NOMO-1 (cell line): ENCODE results near the gene GTF2H4.
A peak's percentile ranks its signal among the peaks of the same experiment; 100 is the strongest.
"Not testable (repeated sequence)": the region's sequence is repeated elsewhere in the genome, so short reads cannot be mapped to it uniquely, and the experiment has no call there.

Experiments used
- DNase-seq, 2 experiments: peaks; one replicate each; lab custom pipeline; 2025; ENCODE audit not compliant: unreplicated experiment in 2 of 2; lab: John Stamatoyannopoulos, UW

Gene GTF2H4

DNA sequence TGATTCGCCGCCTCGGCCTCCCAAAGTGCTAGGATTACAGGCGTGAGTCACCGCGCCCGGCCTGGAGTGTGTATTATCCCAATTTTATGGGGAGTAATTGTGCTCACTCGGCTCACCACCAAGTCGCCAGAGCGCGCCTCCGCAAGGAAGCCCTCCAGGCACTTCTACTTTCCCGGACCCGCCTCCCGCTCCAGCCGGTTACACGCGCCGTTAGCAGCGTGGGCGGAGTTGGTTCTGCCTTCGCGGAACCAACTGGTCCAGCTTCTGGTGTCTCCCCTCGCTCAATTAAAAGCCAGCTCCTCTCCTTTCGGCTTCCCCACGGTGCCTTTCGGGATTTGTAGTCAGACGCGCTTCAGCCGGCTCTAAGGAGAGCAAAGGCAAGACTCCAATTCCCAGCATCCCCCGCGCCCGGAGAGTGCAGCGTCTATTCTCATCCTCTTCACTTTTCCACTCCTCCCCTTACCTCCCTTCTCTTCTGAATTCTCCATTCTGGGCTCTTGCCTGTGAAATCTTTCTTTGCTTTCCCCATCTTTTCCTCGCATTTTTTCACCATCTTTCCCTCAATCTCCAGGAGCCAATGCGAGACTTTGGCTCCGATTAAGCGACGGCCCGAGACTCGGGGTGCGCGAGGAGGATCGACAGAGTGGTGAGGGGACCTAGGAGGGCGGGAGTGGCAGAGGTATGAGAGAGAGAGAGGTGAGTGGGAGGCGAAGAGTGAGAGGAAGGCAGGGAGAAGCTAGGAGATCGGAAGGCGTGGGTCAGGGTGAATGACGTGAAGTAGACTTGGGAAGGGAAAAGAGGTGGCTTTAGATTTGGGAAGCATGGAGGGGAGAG lies at the start of gene GTF2H4:
GTF2H4 (plus strand) TSS at position 450 of the 834 bp plus-strand sequence.
- peak; percentile 96 to 99 for DNase-seq

DNA sequence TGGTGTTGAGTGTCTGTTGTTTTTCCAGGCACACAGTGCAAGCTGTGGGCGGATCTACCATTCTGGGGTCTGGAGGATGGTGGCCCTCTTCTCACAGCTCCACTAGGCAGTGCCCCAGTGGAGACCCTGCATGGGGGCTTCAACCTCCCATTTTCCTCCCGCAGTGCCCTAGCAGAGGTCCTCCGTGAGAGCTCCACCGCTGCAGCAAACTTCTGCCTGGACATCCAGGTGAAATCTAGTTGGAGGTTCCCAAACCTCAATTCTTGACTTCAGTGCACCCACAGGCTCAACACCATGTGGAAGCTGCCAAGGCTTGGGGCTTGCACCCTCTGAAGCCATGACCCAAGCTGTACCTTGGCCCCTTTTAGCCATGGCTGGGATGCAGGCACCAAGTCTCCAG lies 48.3 kb upstream of the GTF2H4 start:
- DNase-seq: not testable (repeated sequence)

DNA sequence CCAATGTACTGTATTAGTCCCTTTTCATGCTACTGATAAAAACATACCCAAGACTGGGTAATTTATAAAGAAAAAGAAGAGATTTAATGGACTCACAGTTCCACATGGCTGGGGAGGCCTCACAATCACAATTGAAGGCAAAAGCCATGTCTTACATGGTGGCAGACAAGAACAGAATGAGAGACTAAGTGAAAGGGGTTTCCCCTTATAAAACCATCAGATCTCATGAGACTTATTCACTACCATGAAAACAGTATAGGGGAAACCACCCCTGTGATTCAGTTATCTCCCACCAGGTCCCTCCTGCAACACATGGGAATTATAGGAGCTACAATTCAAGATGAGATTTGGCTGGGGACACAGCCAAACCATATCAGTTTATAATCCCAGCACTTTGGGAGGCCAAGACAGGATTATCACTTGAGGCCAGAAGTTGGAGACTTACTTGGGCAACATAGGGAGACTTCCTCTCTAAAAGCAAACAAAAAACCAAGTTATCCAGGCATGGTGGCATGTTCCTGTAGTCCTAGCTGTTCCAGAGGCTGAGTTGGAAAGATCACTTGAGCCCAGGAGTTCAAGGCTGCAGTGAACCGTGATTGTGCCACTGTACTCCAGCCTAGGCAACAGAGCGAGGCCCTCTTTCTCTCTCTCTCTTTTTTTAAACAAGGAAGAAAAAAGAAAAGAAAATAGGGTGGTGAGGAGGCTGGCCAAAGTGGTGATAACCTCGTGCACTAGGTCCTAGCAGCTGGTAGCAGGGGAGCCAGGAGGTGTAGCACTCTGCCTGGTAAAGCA lies 46.6 kb upstream of the GTF2H4 start:
- no peak for DNase-seq

DNA sequence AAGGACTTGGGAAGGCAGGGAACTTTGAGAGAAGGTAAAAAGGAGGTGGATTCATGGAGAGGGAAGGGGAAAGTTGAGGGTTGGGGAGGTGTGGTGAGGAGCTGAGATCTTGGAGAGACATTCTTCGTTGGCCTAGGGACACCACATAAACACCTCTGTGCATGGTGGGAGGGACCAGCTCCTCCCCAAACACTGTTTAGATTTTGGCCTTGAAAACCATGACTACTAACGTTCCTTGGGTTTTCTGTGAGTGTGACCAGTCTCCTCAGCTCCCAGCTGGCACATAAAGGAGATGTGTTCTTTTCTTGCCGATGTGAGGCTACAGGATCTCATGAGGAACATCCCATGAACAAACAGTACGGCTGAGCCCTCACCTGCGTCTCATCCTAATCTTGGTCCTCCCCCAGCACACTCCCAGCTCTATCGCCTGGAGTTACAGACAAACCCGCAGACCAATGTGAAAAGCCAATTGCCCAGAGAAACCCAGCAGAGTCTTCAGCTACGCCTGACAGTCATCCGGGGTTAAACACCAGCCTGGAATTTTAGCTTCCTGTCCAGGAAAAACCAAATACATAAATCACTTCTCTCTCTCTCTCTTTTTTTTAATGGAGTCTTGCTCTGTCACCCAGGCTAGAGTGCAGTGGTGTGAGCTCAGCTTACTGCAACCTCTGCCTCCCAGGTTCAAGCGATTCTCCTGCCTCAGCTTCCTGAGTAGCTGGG lies 45.7 kb upstream of the GTF2H4 start:
- no peak for DNase-seq

DNA sequence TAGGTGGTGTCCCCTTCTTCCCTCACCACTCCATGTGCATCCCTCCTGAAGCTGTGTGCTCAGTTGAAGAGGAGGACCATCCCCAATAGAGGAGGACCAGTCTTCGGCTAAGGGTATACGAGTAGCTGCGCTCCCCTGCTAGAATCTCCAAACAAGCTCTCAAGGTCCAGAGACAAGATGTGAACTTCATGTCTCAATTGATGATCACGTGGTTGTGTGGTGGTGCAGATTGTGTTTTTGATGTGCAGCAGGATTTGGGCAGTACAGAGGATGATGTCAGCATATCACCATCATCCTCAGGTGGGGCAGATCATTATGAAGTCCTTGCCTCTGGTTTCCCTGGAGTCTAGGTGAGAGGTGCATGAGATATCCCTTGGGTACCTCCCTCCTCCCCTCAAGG lies 43.7 kb upstream of the GTF2H4 start:
- no peak for DNase-seq

DNA sequence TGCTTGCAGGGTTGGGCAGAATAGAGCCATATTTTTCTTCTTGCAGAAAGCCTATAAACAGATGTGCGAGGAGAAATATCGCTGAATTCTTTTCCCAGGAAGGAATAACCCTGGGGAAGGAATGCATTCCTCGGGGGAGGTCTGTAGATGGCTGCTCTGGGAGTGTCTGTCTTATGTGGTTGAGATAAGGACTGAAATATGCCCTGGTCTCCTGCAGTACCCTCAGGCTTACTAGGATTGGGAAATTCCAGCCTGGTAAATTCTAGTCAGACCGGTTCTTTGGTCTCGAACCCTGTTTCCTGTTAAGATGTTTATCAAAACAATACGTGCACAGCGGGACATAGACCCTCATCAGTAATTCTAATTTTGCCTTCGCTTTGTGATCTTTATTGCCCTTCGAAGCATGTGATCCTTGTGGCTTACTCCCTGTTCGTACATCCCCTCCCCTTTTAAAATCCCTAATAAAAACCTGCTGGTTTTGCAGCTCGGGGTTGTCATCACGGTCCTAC lies 38.7 kb upstream of the GTF2H4 start:
- not testable (repeated sequence) for DNase-seq

DNA sequence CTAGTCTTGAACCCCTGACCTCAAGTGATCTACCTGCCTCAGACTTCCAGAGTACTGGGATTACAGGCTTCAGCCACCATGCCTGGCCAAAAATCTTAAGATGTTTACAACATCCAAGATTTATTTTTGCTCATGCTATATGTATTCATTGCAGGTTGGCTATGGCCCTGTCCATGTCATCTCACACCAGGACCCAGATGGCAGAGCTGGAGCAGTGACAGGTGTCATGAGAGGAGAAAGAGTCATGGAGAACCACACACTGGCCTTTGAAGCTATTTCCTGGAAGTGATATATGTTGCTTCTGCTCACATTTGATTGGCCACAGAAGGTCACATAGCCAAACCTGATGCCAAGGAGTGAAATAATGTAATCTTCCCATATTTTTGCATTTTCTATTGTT lies 37.5 kb upstream of the GTF2H4 start:
- no peak for DNase-seq

DNA sequence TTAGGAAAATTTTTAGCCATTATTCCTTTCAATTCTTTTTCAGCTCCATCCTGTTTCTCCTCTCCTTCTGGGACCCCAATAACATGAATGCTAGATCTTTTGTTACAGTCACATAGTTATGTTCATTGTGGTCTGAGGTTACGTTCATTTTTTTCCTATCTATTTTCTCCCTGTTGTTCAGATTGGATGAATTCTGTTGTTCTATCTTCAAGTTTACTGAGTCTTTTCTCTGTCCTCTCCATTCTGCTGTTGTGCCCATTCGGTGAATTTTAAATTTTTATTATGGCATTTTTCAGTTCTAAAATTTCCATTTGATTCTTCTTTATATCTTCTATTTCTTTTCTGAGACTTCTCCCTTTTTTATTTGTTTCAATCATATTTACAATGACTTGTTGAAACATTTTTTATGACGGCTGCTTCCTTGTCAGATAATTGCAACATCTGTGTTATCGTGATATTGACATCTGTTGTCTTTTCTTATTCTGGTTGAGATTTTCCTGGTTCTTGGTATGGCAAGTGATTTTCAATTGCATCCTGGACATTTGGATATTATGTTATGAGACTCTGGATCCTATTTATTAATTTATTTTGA lies 36.3 kb upstream of the GTF2H4 start:
- DNase-seq: no peak

DNA sequence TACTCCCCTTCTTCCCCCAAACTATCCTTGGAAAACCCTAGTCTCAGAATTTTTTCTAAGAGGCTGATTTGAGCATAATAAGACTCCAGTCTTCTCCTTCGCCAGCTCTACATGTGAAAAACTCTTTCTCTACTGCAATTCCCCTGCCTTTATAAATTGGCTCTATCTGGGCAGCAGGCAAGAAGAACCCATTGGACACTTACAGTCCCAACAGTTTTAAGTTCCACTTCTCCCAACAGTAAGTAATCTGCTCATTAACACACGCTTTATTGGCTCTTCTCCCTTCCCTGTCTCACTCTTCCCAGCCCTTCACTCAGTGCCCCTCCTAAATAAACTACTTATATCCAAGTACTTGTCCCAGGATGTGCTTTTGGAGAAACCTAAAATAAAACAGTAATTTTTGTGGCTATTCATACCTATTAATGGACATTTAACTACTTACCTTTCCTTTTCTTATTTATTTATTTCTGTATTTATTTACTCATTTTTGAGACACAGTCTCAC lies 34.8 kb upstream of the GTF2H4 start:
- DNase-seq: no peak

DNA sequence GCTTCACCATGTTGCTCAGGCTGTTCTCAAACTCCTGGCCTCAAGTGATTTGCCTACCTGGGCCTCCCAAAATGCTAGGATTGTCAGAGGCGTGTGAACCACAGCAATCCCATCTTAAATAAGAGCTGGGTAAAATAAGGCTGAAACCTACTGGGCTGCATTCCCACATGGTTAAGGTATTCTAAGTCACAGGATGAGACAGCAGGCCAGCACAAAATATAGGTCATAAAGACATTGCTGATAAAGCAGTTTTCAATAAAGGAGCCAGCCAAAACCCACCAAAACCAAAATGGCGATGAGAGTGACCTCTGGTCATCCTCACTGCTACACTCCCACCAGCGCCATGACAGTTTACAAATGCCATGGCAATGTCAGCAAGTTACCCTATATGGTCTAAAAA lies 34.2 kb upstream of the GTF2H4 start:
- not testable (repeated sequence) for DNase-seq

DNA sequence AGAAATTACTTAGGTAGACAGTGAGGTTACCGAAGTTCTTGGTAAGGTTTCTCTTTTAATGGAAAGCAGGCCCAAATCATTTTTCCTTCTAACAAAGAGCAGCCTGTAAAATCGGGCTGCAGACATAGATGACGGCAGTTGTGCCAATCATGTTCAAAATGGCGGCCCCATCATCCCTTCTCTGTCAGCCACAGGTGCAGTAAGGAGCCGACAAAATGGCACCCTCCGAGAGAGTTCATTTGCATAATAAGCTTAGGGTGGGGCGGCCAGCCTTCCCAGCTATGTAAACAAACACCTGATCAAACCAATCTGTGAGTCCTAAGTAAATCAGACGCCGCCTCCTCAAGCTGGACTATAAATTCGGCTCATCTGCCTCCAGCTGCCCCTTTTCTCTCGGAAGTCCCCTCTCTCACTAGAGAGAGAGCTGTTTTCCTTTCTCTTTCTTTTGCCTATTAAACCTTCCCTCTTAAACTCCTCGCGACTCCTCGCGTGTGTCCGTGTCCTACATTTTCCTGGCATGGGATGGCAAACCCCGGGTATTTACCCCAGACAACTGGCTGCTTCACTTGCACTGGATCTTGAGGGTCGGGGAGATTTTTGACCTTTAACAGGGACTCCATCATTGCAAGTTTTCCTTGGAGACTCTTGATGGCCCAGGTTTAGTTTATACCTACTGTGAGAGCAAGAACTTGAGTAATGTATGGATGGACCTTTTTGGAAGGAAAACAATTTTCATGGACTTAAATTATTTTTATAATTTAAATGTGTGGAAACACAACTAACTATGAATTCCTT lies 32.6 kb upstream of the GTF2H4 start:
- DNase-seq: no peak

DNA sequence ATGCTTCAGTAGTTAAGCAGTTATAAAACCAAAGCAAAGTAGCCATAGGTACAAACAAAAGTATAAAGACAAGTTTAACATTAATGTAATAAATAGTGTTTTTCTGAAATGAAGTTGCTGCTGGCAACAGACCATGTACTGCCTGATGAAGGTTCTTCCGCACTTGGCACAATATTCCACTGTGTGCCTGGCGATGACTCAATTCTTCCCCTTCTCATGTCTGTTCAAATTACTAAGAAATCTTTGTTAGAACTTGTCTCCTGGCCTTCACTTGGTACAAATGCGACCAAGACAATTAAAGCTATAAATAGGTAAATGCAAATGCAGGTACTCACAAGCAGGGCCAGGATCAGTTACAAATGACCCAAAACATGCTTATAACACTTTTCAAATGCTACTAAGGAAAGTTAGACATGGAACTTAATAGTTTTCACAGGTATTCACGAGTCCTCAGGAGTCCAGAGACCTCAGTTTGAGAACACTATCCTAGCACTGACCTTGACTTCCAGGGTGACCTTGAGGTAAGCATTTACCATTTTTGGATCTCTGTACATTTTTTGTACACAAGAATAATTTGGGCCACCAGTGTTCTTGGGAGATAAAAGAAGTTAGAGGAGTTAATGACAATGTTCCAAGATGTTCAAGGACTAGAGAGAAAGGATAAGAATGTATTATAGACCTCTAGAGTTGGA lies 31.8 kb upstream of the GTF2H4 start:
- no peak for DNase-seq

DNA sequence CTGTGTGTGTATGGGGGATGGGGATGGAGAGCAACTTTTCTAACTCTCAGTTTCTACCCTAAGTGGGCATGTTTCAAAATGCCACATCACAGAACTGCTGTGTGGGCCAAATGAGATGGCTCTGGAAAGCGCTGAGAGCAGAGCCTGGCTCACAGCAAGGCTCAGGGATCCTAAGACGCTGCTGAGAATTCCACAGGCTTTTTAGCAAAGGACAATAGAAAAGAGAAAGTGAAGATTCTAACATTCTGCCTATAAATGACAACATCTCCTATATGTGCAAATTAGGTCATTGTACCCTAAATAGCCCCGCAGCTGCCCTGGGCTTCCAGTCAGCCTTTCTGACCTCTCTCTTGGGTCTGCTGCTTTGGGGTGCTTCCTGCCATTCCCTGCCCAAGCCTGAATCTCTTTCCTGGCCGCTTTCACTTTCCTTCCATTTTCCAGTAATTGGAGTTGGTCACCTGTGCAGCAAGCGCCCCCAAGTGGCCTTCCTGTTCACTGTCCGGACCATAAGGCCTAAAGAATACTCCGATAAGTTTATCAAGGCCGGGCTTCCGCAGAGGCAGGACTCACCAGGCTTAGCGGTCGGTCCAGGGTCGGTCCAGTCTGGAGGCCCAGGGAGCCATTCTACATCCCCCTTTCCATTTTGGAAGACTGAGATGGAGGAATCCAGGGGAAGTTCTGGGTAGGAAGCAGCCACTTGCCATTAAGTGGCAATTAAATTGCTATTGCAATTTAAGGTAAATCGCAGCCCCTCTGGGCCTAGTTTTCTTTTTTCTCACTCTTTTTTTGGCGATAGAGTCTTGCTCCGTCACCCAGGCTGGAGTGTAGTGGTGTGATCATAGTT lies 30.4 kb upstream of the GTF2H4 start:
- peak; percentile 55 to 67 for DNase-seq

DNA sequence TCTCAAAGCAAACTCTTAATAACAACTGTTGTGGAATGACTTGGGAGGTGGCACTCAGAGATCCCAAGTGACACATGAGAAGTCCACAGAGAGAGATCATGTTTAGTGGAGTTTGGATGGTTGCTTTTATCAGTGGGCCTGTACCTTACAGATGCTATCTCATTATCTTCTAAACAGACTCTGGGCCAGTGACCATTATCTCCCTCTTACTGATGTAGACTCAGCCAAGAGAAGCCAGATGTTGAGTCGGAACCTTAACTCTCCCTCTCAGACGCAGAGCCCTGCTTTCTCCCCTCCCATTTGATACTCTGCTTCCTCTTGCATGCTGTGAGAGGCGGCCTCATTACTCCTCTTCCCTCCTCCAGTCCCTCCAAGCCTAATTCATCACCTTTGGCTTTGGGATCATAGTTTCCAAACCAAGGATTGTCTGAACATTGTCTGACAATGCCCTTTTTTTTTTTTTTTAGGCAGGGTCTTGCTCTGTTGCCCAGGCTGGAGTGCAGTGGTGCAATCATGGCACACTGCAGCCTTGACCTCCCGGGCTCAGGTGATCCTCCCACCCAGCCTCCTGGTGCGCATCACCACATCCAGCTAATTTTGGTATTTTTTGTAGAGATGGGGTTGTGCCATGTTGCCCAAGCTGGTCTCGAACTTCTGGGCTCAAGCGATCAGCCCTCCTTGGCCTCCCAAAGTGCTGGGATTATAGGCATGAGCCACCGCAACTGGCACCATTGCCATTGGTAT lies 28.2 kb upstream of the GTF2H4 start:
- no peak for DNase-seq

DNA sequence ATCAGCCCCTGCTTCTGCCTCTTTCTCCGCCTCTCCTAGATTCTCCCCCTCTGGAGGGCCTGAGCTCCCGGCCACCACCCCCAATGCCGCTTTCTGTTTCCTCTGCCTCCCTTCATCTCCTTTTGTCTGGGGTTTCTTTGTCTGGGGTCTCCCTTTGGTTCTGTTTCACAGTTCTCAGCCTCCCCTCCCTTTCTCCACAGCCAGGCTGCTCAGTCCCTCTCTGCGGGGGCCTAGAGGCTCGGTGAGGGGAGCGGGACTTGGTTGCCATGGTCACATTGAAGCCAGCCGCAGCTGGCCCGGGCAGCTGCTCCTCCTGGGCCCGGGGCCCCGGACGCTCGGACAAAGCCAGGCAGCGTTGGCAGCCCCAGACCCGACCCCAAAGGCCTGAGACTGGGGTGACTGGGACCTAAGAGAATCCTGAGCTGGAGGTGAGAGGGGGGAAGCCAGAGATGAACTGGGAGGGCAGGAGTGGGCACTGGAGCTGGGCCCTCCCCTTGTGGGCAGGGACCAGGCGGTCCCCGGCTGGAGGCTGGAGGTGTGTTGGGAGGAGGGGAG lies 27.2 kb upstream of the GTF2H4 start:
- DNase-seq: no peak

DNA sequence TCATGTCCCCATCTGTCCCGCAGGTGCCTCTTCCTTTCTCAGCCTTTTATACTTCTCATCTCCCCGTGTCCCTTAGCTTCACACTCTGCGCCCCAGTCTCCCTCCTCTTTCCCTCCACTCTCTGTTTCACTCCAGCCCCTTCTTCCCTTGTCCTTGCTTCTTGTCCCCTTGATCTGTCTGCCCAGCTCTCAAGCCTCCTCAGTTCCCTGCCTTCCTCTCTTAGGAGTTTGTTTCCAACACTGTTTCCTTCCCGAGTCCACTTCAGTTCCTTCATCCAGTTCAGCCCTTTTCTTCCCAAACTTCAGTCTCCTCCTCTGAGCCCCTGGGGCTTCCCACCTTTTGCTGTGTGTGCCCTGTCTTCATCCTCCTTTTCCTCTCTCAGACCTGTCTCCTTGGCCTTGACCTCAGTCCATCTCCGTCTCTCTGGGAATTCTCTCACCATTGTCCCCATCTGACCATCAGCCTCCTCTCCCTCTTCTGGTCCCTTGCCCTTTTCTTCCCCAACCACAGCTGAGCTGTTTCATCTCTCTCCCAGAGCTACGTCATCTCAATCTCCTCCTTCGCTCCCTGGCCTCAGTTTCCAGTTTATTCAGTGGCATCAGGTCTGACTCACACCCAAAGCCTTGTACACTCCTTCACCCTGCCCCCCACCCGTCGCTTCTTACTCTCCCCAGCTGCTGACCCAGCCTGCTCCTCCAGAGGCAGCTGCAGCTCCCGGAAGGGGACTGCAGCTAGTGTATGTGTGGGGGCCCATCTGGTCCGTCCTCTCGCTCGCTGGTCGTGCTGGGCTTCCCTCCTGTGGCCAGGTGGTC lies 26.4 kb upstream of the GTF2H4 start:
- DNase-seq: no peak
